ENCODE data around the gene MAP4. TPM values are rescaled to one million over a fixed set of nuclear protein-coding genes. Genes with fewer than 3 reads are reported as not detected.

The MAP4 gene
- polyA plus RNA-seq, 3 donors, result 6.2 to 24.1 (median 18.4) TPM

DNA sequence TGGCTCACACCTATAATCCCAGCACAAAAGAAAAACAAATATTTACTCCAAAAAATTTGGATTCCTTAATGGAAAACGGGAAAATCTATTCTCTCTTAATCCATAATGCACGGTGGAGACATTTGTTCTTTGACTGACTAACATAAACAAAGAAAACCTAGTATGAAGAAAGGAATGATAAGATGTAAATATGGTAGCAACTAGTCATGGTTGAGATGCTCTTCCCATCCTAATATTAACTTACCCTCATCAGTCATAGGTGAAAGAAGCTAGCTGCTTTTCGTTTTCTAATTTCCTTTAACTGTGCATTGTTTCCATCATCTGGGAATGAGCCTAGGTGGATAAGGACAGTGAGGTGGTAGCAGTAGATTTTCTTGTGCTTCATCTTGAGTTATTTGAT is 22.0 kb downstream of the MAP4 start:
- TF ChIP-seq, protein P1, sequence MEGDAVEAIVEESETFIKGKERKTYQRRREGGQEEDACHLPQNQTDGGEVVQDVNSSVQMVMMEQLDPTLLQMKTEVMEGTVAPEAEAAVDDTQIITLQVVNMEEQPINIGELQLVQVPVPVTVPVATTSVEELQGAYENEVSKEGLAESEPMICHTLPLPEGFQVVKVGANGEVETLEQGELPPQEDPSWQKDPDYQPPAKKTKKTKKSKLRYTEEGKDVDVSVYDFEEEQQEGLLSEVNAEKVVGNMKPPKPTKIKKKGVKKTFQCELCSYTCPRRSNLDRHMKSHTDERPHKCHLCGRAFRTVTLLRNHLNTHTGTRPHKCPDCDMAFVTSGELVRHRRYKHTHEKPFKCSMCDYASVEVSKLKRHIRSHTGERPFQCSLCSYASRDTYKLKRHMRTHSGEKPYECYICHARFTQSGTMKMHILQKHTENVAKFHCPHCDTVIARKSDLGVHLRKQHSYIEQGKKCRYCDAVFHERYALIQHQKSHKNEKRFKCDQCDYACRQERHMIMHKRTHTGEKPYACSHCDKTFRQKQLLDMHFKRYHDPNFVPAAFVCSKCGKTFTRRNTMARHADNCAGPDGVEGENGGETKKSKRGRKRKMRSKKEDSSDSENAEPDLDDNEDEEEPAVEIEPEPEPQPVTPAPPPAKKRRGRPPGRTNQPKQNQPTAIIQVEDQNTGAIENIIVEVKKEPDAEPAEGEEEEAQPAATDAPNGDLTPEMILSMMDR (IDR thresholded peaks at IDR 0.05), result no peak
- Histone ChIP-seq H3K4me3 (replicated peaks in 1 of 3; ENCODE audit: low read depth in 2 of 3, low read length in 3 of 3) (no peak overlapping the region), H4K20me1 (ENCODE audit: insufficient read depth, low read length) (peaks cover 7% of the 10 kb centered on the region), H3K36me3 (replicated peaks in 1 of 2; ENCODE audit: control insufficient read depth in 1 of 2, insufficient read depth in 2 of 2, low read length in 2 of 2) (peaks cover 0 to 50% of the 10 kb centered on the region in 2 donors), H2AFZ (ENCODE audit: insufficient read depth, low read depth, low read length, poor library complexity, severe bottlenecking) (no peak overlapping the region), H3K9me3 (replicated peaks in 1 of 2; ENCODE audit: control insufficient read depth in 1 of 2, insufficient read depth in 1 of 2, low read length in 2 of 2) (no peaks in the 10 kb centered on the region), H3K4me2 (replicated peaks; ENCODE audit: extremely low read depth, low read length, poor library complexity, severe bottlenecking) (no peak overlapping the region), H3K9ac (ENCODE audit: insufficient read depth, low read length, poor library complexity, severe bottlenecking) (no peak overlapping the region), H3K27me3 (ENCODE audit: control insufficient read depth in 2 of 2, insufficient read depth in 2 of 2, low read length in 2 of 2) (no peaks in the 10 kb centered on the region), H3K79me2 (ENCODE audit: insufficient read depth, low read length) (peaks cover 4% of the 10 kb centered on the region), H3K4me1 (ENCODE audit: control insufficient read depth in 1 of 2, insufficient read depth in 2 of 2, low read length in 2 of 2) (no peaks in the 10 kb centered on the region), H3K27ac (ENCODE audit: low read depth in 1 of 2, low read length in 2 of 2) (no peak overlapping the region)
- Mint-ChIP-seq H3K27ac (peak overlapping the region in 1 of 7 donors; percentile 36), H3K9me3 (peaks cover 0 to 2% (median 0%) of the 10 kb centered on the region in 7 donors), H3K4me1 (no peaks in the 10 kb centered on the region), H3K4me3 (no peak overlapping the region), H3K36me3 (peaks cover 45 to 63% of the 10 kb centered on the region in 2 donors), H3K27me3 (ENCODE audit: low read depth in 3 of 3) (no peaks in the 10 kb centered on the region)
- no CpG with 5 or more reads among the region's 3 CpGs for WGBS (ENCODE audit: insufficient coverage)
- no peak for DNase-seq
- intact Hi-C loops (cut with micrococcal nuclease), result loop anchor here in 1 of 2 donors (5.0 kb wide), 1 partner anchor 167 kb away; no protein-coding TSS in a partner anchor

DNA sequence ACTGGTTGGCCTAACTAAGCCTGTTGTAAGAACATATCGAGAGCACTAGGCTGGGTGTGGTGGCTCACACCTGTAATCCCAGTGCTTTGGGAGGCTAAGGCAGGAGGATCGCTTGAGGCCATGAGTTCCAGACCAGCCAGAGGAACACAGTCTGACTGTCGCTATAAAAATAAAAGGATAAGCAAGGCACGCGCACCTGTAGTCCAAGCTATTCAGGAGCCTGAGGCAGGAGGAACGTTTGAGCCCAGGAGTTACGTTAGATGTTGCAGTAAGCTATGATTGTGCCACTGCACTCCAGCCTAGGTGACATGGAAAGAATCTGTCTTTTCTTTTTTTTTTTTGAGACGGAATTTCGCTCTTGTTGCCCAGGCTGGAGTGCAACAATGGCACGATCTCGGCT is 24.9 kb downstream of the MAP4 start:
- Histone ChIP-seq H3K36me3 (replicated peaks in 1 of 2; ENCODE audit: control insufficient read depth in 1 of 2, insufficient read depth in 2 of 2, low read length in 2 of 2) (peaks cover 0 to 39% of the 10 kb centered on the region in 2 donors), H3K4me3 (replicated peaks in 1 of 3; ENCODE audit: low read depth in 2 of 3, low read length in 3 of 3) (no peak overlapping the region), H3K4me1 (ENCODE audit: control insufficient read depth in 1 of 2, insufficient read depth in 2 of 2, low read length in 2 of 2) (no peaks in the 10 kb centered on the region), H3K9ac (ENCODE audit: insufficient read depth, low read length, poor library complexity, severe bottlenecking) (no peak overlapping the region), H3K27ac (ENCODE audit: low read depth in 1 of 2, low read length in 2 of 2) (no peak overlapping the region), H3K9me3 (replicated peaks in 1 of 2; ENCODE audit: control insufficient read depth in 1 of 2, insufficient read depth in 1 of 2, low read length in 2 of 2) (no peaks in the 10 kb centered on the region), H3K27me3 (ENCODE audit: control insufficient read depth in 2 of 2, insufficient read depth in 2 of 2, low read length in 2 of 2) (no peaks in the 10 kb centered on the region), H3K4me2 (replicated peaks; ENCODE audit: extremely low read depth, low read length, poor library complexity, severe bottlenecking) (no peak overlapping the region), H2AFZ (ENCODE audit: insufficient read depth, low read depth, low read length, poor library complexity, severe bottlenecking) (no peak overlapping the region), H4K20me1 (ENCODE audit: insufficient read depth, low read length) (peaks cover 4% of the 10 kb centered on the region), H3K79me2 (ENCODE audit: insufficient read depth, low read length) (peaks cover 4% of the 10 kb centered on the region)
- TF ChIP-seq, protein P1 (IDR thresholded peaks at IDR 0.05), result no peak
- DNase-seq, result no peak
- intact Hi-C loops (cut with micrococcal nuclease), result loop anchor here (2.0 to 5.0 kb wide), 2 partner anchors 164 to 167 kb away; no protein-coding TSS in a partner anchor
- peaks cover 33 to 56% of the 10 kb centered on the region in 2 donors for H3K36me3 Mint-ChIP-seq
- no peak overlapping the region for H3K4me3 Mint-ChIP-seq
- peaks cover 0 to 2% (median 0%) of the 10 kb centered on the region in 7 donors for H3K9me3 Mint-ChIP-seq
- 98% methylated on average over 7 of the region's 11 CpGs for WGBS (ENCODE audit: insufficient coverage)
- H3K27ac Mint-ChIP-seq, result no peak overlapping the region
- no peaks in the 10 kb centered on the region for H3K4me1 Mint-ChIP-seq
- H3K27me3 Mint-ChIP-seq (ENCODE audit: low read depth in 3 of 3), result no peaks in the 10 kb centered on the region

Data from CD14-positive monocyte (primary cell).